ENCODE results near the gene MATCAP1.

The MATCAP1 gene

GRCh38 chr16:67163164-67163998 lies 20.4 kb downstream of the MATCAP1 start:
- DNase-seq (ENCODE audit: low read depth), result no peak
- no peak overlapping the region for H3K4me3 ChIP-seq (ENCODE audit: control insufficient read depth, low read depth, low read length)
- no peak for TF ChIP-seq CTCF (IDR thresholded peaks at IDR 0.05; ENCODE audit: control insufficient read depth, insufficient read depth, low read depth, low read length, missing control alignments)

- TF ChIP-seq CTCF (IDR thresholded peaks at IDR 0.05; ENCODE audit: control insufficient read depth, insufficient read depth, low read depth, low read length, missing control alignments), result no peak
- no peak for DNase-seq (ENCODE audit: low read depth)
- no peak overlapping the region for H3K4me3 ChIP-seq (ENCODE audit: control insufficient read depth, low read depth, low read length)
Observed at GRCh38 chr16:67162506-67163163, 21.1 kb downstream of the MATCAP1 start.

GRCh38 chr16:67161595-67162058 lies 22.1 kb downstream of the MATCAP1 start:
- H3K4me3 ChIP-seq (ENCODE audit: control insufficient read depth, low read depth, low read length), result peak overlapping the region; percentile 97
- TF ChIP-seq CTCF (IDR thresholded peaks at IDR 0.05; ENCODE audit: control insufficient read depth, insufficient read depth, low read depth, low read length, missing control alignments), result no peak
- no peak for DNase-seq (ENCODE audit: low read depth)

- no peak for DNase-seq (ENCODE audit: low read depth)
- TF ChIP-seq CTCF (IDR thresholded peaks at IDR 0.05; ENCODE audit: control insufficient read depth, insufficient read depth, low read depth, low read length, missing control alignments), result no peak
- peak overlapping the region; percentile 97 for H3K4me3 ChIP-seq (ENCODE audit: control insufficient read depth, low read depth, low read length)
Observed at GRCh38 chr16:67158637-67159600, 24.8 kb downstream of the MATCAP1 start.

GRCh38 chr16:67157892-67158635 lies 25.7 kb downstream of the MATCAP1 start:
- TF ChIP-seq CTCF (IDR thresholded peaks at IDR 0.05; ENCODE audit: control insufficient read depth, insufficient read depth, low read depth, low read length, missing control alignments), result no peak
- H3K4me3 ChIP-seq (ENCODE audit: control insufficient read depth, low read depth, low read length), result no peak overlapping the region
- no peak for DNase-seq (ENCODE audit: low read depth)

All from AG09309 (cell line).